ENCODE data around the gene RGL4.
"Not testable (repeated sequence)": the region's sequence is repeated elsewhere in the genome, so short reads cannot be mapped to it uniquely, and the experiment has no call there.

The RGL4 gene

DNA sequence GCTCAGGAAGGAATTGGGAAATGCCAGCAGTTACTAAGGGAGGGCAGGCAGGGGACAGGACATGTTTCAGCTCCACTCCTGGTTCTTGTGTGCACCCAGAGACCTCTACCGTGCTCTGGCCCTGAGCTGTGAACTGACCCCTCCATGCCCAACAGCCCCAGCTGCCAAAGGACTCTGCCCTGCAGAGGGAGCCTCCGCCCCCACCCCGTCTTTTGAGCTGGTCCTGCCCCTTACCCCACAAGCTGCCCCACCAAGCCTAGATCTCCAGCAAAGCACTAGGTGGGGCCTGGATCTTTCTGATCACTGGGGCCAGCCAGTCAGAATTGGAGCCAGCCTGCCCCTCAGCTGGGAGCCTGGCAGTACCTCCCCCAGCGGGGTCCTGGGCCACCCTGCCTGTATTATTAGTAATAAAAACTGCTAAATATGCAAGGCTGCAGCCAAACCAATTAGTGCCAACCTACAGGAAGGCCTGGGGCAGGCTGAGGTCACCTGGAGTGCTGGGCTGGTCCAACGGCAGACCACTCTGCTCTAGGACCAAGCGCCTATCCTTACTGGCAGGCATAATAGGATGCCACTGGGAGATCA lies 34.8 kb upstream of the RGL4 start:
- TF ChIP-seq, protein P1, sequence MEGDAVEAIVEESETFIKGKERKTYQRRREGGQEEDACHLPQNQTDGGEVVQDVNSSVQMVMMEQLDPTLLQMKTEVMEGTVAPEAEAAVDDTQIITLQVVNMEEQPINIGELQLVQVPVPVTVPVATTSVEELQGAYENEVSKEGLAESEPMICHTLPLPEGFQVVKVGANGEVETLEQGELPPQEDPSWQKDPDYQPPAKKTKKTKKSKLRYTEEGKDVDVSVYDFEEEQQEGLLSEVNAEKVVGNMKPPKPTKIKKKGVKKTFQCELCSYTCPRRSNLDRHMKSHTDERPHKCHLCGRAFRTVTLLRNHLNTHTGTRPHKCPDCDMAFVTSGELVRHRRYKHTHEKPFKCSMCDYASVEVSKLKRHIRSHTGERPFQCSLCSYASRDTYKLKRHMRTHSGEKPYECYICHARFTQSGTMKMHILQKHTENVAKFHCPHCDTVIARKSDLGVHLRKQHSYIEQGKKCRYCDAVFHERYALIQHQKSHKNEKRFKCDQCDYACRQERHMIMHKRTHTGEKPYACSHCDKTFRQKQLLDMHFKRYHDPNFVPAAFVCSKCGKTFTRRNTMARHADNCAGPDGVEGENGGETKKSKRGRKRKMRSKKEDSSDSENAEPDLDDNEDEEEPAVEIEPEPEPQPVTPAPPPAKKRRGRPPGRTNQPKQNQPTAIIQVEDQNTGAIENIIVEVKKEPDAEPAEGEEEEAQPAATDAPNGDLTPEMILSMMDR (IDR thresholded peaks at IDR 0.05; ENCODE audit: low read depth, low read length): no peak
- no peaks in the 10 kb centered on the region for H3K27me3 ChIP-seq (ENCODE audit: insufficient read depth, low read depth, severe bottlenecking)
- H3K4me3 ChIP-seq (ENCODE audit: low read depth, low read length): no peak overlapping the region
- DNase-seq: no peak
- H3K9me3 ChIP-seq (ENCODE audit: severe bottlenecking): no peaks in the 10 kb centered on the region
- H3K36me3 ChIP-seq: peaks cover 9% of the 10 kb centered on the region; the same call in 1 of the 2 replicates
- no peak overlapping the region for H3K27ac ChIP-seq

DNA sequence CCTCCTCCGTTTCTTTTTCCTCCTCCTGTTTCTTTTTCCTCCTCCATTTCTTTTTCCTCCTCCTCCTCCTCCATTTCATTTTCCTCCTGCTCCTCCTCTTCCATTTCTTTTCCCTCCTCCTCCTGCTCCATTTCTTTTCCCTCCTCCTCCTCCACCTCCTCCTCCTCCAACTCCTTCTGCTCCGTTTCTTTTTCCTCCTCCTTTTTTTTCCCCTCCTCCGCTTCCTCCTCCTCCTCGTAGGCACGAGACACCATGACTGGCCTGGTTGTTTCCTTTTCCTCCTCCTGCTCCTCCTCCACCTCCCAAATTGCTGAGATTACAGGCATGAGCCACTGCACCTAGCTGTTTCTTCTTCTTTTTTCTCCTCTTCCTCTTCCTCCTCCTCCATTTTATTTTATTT lies 33.1 kb upstream of the RGL4 start:
- peaks cover 15% of the 10 kb centered on the region for H3K36me3 ChIP-seq
- H3K9me3 ChIP-seq (ENCODE audit: severe bottlenecking): peaks cover 5% of the 10 kb centered on the region
- TF ChIP-seq, protein P1 (IDR thresholded peaks at IDR 0.05; ENCODE audit: low read depth, low read length): no peak

DNA sequence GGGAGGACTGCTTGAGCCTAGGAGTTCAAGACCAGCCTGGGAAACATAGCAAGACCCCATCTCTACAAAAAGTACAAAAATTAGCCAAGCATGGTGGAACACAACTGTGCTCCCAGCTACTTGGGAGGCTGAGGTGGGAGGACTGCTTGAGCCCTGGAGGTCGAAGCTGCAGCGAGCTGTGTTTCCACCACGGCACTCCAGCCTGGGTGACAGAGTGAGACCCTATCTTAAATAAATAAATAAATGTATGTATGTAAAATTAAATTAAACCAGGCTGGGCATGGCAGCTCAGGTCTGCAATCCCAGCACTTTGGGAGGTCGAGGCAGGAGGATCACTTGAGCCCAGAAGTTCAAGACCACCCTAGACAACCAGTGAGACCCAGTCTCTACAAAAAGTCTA lies 30.4 kb upstream of the RGL4 start:
- DNase-seq; H3K4me3 ChIP-seq (ENCODE audit: low read depth, low read length); H3K27me3 ChIP-seq (ENCODE audit: insufficient read depth, low read depth, severe bottlenecking); H3K27ac ChIP-seq; H3K9me3 ChIP-seq (ENCODE audit: severe bottlenecking): not testable (repeated sequence)
- H3K36me3 ChIP-seq: peaks cover 15% of the 10 kb centered on the region

More for the DNA sequence above, 33.1 kb upstream of the RGL4 start:
- Histone ChIP-seq H3K4me3 (ENCODE audit: low read depth, low read length) (no peak overlapping the region), H3K27ac (no peak overlapping the region), H3K27me3 (ENCODE audit: insufficient read depth, low read depth, severe bottlenecking) (no peaks in the 10 kb centered on the region)
- no peak for DNase-seq

DNA sequence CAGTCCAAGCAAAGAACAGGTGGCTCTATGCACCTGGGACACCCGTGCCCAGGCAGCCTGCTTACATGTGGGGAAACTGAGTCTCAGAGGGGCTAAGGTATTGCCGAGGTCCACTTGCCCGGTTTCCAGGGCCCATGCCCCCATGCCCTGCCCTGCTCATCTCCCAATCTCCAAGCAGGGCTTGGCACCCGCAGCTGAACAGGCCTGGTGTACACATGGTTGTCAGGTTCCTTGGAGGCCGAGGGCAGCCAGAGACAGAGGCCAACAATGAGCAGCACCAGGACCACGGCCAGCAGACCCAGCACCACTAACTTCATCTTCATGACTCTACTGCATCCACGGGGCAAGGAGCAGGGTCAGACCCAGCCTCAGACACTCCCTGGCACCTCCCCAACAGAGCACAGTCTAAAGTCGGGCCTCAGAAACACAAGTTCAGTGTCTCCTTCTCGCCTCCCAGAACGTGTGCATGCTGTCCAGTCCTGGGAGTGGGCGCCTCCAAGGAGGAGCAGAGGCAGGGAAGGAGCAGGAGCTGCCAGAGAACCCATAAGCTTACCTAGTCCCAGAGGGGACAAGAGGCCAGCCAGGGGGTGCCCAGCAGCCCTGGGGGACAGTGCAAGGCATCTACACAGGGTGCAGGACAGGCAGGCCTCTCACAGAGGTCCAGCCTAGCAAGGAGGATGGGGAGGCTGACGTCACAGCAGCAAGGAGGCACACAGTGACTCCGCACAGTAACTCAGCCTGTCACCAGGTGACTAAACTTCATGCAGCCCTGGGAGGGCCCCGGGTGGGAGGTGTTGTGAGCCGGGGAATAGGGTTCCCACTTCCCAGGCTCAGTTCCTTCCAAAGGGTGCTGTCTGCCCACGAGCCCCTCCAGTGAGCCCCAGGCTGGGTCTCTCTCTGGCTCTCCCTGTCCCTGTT lies 20.2 kb upstream of the RGL4 start:
- no peak overlapping the region for H3K27ac ChIP-seq
- no peaks in the 10 kb centered on the region for H3K36me3 ChIP-seq
- TF ChIP-seq, protein P1 (IDR thresholded peaks at IDR 0.05; ENCODE audit: low read depth, low read length): no peak
- no peak overlapping the region for H3K4me3 ChIP-seq (ENCODE audit: low read depth, low read length)
- no peaks in the 10 kb centered on the region for H3K9me3 ChIP-seq (ENCODE audit: severe bottlenecking)
- no peak for DNase-seq
- H3K27me3 ChIP-seq (ENCODE audit: insufficient read depth, low read depth, severe bottlenecking): no peaks in the 10 kb centered on the region

DNA sequence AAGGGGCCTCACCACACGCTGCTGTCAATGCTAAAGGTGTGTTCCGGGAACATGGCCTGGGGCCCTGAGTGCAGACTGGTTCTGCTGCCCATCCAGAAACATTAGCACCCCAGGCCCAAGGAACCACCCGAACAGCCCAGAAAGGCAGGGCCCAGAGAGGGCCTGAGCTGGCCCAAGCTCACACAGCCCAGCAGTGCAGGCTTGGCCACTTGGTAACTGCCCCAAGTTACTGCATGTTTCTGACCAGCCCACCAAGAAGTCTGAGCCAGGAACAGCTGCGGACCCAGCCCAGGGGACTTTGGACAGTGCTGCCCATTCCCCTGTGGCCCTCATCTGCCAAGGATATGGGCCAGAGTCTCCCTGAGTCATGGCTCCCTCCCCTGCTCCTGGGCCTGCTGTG lies 19.4 kb upstream of the RGL4 start:
- H3K9me3 ChIP-seq (ENCODE audit: severe bottlenecking); H3K4me3 ChIP-seq (ENCODE audit: low read depth, low read length); DNase-seq; H3K27ac ChIP-seq; H3K36me3 ChIP-seq; H3K27me3 ChIP-seq (ENCODE audit: insufficient read depth, low read depth, severe bottlenecking): not testable (repeated sequence)

- H3K9me3 ChIP-seq (ENCODE audit: severe bottlenecking); H3K36me3 ChIP-seq; H3K27me3 ChIP-seq (ENCODE audit: insufficient read depth, low read depth, severe bottlenecking); H3K4me3 ChIP-seq (ENCODE audit: low read depth, low read length): not testable (repeated sequence)
- H3K27ac ChIP-seq: peak overlapping the region; percentile 72
- peak; percentile 33 for DNase-seq
Observed at GRCh38 chr22:23672307-23673049, 18.3 kb upstream of the RGL4 start.

GRCh38 chr22:23673050-23673620 lies 17.7 kb upstream of the RGL4 start:
- Histone ChIP-seq H3K9me3 (ENCODE audit: severe bottlenecking) (no peaks in the 10 kb centered on the region), H3K27me3 (ENCODE audit: insufficient read depth, low read depth, severe bottlenecking) (no peaks in the 10 kb centered on the region), H3K36me3 (no peaks in the 10 kb centered on the region), H3K4me3 (ENCODE audit: low read depth, low read length) (no peak overlapping the region), H3K27ac (peak overlapping the region; percentile 72)
- peak; percentile 53 for DNase-seq
- TF ChIP-seq, protein P1 (IDR thresholded peaks at IDR 0.05; ENCODE audit: low read depth, low read length): no peak
